GM19193 (cell line): ENCODE data around the gene HMGXB4.

Source experiments
- POLR2A ChIP-seq: IDR thresholded peaks from 4 replicates; pipeline ENCODE4 v1.6.1; 2011; ENCODE audit not compliant: insufficient read depth, insufficient read length; ENCODE audit errors: extremely low read depth

HMGXB4 gene

DNA sequence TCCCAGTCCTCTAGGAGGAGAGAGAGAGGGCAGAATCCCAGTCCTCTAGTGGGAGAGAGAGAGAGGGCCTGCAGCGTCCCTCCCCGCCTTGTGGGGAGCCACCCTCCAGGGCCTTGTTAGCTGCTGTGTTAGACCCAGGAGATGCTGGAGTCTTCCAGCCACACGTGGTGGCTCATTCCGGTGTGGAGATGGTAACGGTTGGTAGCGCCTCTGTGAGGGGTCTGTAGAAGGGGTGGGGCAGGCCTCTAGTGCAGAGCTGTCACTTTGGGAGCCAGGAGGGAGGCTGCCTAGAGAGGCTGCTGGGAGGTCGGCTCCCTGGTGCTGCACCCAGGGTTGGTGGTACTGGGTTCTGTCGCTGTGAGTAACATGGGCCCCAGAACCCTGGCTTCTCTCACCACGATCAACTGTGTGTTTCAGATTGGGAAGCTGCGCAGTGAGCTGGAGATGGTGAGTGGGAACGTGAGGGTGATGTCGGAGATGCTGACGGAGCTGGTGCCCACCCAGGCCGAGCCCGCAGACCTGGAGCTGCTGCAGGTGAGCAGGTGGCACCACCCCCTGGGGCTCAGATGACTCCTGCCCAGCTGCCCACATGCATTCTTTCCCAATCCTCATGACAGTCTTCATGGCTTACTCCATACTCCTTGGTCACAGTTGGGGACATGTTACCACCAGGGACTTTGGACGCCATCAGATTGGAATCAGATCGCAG, 69.7 kb downstream of the HMGXB4 start:
- no peak for TF ChIP-seq POLR2A

DNA sequence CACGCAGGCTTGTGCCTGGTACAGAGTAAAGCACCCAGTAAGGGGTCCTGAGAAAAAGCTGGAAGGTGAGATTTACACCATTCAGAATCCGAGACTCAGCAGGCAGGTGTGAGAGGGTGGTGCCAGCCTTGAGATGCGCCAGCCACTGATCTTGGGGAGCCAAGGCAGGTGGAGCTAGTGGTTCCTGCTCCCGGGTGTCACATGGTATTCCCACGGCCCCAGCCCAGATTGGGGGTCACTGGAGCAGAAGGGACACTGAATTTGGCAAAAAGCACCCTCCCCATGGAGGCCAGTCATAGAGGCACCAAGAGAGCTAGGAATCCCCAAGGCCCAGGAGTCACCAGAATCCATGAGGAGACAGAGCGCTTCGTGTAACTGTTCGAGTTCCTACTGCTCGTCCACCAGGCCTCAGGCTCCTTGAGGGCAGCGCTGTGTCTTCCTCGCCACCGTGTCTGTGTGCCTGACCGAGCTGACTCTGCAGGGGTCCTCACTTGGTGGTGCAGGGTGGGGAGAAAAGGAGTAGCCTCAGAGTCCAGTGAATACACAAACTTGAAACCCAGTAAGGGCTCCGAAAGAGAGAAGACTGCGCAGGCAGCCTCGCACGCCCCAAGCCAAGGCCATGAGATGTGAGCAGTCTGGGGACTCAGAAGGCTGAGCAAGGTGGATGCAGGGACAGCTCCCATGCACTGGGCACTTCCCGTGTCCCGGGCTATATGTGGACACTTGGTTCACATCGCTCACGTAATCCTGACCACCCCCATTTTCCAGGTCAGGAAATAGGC, 70.6 kb downstream of the HMGXB4 start:
- TF ChIP-seq POLR2A: no peak

DNA sequence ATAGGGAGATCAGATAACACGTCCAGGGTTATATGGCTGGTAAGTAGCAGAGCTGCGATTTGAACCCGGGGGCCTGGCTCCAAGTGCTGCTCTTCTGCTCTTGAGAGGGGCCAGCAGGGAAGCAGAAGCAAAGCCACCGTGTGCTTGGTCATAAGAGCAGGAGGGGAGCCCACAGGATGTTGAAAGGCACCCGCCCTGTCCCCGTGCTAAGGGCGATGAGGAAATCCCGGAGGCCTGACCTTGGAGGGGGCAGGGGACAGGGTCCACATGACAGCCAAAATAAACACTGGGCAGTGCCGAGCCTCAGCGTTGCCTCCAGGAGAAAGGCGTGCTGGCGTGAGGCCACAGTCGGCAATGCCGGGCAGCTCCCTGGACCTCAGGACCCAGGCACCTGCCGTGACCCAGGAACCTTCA, 71.2 kb downstream of the HMGXB4 start:
- no peak for TF ChIP-seq POLR2A

DNA sequence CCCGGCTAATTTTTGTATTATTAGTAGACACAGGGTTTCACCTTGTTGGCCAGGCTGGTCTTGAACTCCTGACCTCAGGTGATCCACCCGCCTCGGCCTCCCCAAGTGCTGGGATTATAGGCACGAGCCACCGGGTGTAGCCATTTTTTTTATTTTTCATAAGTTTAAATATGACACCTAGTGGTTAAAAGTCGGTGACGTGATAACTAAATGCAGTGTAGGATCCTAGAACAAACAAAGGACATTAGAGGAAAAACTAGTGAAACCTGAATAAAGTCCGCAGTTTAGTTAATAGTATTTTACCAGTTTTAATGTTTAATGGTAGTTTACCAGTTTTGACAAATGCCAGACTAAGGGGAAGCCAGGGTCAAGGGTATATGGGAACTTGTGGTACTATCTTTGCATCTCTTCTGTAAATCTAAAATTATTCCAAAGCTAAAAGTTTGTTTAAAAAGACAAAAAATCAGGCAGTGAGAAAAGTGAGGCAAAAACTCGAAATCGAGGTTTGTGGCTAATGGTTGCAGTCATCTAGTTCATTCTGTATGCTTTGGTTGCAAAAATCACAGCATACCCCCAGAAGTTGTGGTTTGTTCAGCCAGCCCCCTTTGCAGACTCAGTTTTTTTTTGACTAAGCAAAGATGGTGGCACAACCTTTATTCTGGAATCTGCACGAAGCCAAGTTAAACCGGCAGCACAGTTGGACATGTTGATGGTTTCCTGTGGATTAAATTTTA, 72.0 kb downstream of the HMGXB4 start:
- TF ChIP-seq POLR2A: no peak

DNA sequence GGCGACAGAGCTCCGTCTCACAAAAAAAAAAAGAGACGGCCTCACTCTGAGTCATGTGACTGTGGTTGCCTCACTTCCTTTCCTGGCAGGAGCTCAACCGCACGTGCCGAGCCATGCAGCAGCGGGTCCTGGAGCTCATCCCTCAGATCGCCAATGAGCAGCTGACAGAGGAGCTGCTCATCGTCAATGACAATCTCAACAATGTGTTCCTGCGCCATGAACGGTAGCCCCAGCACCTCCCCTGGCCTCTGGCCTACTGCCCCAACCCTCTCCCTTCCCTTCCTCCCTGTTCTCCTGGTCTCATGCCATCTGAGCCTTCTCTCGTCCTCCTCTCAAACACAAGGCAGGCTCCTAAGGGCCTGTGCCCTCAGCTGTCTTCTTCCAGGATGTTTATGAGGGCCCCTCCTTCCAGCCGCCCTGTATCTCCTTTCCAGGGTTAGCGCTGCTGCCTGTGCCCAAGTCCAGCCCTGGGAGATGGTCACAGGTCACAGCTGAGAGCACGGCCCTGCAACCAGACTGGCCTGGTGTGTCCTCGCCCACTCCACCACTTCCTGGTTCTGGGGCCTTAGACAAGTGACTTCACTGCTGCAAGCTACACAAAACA, 73.1 kb downstream of the HMGXB4 start:
- TF ChIP-seq POLR2A: no peak

DNA sequence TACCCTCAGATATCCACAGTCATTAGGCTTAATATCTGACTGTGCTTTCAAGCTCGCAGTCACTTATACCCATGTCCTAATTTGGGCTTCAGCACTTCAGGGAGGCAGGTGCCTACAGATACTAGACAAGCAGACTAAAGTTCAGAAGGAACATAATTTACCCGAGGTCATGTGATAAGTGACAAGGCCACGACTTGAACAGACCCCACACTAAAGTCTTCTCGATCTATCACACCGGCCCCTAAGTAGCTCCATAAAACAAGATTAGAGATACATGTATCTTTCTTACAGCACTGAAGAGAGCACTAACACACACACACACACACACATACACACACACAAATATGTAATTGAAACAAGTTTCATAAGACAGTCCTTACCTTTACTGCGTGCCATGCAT, 75.0 kb downstream of the HMGXB4 start:
- no peak for TF ChIP-seq POLR2A

DNA sequence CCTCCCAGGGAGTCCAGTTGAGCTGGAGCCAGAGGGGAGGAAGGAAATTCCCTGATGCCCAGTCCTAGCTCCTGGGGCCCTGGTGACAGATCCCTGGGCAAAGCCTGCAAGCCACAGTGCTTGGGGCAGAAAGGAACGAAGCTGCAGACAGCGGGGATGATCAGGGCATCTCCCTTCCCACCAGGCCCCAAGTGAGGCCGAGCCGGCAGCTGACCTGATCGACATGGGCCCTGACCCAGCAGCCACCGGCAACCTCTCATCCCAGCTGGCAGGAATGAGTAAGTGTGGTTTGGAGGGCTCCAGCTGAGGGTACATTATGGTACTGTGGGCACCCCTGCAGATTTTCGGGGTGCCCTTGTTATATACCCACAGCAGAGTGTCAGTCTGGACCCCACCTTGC, 75.9 kb downstream of the HMGXB4 start:
- TF ChIP-seq POLR2A: no peak

DNA sequence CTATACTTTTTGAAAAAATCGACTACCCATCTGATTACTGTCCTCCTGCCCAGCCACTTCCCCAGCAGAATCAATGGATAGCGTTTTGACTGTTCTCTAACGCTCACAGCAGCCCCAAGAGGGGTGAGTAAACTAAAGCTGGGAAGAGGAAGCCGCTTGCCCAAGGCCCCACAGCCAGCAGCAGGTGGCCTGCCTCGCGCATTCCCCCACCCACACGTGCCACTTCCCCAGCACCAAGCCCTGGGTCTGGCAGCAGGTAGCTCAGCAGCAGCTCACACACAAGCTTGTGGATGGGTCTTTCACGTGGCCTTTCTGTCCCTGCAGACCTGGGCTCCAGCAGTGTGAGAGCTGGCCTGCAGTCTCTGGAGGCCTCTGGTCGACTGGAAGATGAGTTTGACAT, 76.7 kb downstream of the HMGXB4 start:
- no peak for TF ChIP-seq POLR2A

DNA sequence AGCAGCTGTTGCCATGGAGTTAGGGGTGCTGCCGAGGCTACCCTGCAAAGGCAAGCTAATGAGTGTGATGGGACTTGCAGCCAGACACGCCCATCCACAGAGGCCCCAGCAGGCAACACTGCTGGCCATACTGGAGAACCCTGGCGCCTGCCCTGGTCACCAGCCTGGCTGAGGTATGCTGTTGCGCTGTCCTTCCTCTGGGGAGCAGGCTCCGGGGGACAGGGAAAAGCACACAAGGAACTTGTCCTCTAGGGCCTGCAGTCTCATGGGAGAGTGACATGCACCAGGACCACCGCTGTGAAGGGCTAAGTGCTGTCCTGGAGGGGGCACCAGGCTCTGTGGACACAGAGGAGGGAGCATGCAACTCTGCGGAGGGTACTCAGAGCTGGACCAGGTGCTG, 78.2 kb downstream of the HMGXB4 start:
- no peak for TF ChIP-seq POLR2A

DNA sequence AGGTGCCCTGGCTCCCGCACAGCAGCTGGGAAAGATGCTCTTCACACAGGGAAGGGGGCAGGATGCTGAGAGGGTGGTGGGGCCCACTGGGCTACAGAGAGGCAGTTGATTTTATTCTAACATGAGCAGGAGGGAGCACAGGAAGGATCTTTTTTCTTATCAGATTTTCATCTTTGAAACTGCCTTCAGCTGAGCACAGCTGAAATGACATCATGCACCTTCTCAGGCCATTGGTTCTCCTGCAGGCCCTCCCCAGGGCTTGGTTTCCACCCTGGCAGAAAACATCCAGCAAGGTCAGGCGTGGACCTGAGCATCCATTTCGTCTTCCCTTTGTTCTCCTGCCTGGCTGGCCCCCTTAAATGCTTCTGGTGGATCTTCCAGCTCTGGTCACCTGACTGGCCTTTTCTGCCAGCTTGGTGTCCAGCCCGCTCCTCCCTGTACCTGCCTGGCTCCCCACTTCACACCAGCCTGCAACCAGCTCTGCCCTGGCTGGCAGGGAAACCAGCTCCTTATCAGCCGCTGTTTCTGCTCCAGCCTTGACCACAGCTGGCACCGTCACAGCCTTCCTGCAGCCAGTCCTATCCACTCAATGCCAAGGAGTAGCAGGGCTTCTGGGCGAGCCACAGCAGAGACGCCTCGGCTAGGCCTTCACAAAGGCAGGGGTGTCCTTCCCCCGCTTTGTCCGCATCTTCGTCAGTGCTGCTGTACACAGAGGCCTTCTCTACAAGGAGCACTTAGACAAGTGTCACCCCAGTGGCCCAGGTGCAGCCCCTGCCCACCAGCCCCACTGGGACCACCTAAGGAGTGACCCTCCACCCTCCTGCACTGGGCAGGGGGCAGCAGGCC, 78.9 kb downstream of the HMGXB4 start:
- TF ChIP-seq POLR2A: no peak

DNA sequence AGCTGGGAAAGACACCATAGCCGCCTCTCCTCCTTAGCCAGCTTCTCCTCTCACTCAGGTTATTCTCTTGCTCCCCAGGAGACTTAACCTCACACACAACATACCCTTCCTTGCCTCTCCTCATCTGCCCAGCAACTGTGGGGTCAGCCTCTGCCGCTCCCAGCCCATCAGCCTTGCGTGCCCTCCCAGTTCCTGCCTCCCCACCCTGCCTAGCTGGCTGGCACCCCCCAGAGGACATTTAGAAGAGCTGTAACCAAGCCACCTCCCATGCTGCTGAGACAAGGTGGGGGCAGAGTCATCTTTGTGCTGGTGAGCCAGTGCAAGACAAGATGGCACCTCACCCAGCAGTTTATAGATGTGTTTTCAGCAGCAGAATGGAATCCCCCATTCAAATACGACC, 80.6 kb downstream of the HMGXB4 start:
- no peak for TF ChIP-seq POLR2A

DNA sequence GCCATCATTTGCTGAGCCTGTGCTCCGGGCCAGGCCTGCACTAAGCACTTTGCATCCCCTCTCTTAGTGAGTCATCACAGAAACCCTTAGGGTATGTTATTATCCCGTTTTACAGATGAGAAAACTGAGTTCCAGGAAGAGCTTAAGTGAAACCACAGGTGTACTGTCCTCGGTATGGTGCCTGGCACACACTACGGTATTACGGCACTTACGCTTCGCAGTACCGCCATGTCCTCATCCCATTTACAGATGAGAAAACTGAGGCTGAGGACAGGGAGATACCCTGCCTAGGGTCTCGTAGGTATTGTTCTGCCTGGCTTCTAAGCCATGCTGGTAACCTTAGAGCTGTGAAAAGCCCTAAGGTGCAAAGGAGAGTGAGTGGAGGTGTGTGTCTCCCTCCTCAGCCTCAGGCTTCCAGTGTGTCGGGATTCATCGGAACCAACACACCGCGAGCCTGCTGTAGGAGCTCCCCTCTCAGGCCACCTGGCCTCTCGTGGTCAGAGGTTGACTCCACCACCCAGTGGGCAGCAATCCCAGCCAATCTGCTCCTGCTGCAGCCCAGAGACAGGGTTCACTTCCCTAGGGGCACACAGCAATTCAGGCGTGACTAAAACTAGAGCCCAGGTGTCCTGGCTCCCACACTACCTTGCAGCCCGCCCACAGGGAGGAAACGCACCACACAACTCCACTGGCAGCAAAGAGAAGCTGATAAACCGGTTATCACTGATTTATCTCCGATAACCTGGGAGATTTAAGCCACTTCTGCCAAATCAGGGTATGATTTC, 84.0 kb downstream of the HMGXB4 start:
- no peak for TF ChIP-seq POLR2A

DNA sequence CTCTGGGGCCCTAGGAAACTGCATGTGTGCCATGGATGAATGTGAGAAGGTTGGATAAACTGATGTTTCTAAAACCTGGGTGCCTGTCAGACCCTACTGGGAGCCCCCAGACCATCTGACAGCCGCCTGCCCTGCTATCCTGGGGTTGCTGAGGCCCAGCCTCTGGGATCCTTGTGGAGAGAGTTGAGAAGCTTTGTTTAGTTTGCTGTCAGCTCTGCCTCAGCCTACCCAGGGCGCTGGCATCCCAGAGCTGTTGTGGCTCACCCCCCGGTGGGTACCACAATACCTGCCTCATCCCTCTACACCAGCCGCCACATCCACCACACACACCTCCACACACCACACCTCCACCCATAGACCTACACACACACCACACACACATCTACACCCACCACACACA, 85.1 kb downstream of the HMGXB4 start:
- no peak for TF ChIP-seq POLR2A
